HepG2 (cell line): Measurements from ENCODE around the gene CAMK2G. TPM values are rescaled to one million over a fixed set of nuclear protein-coding genes. Genes with fewer than 3 reads are reported as not detected.

ENCODE experiments used
- CREB1 ChIP-seq, 2 experiments: fragments of 450-650 bp in 1 of 2; IDR thresholded peaks; 2 replicates each; pipeline ENCODE4 v1.6.1; 2016 to 2017; ENCODE audit warnings: control low read depth in 1 of 2, mild to moderate bottlenecking in 1 of 2, missing compliant biosample characterization in 1 of 2, missing genetic modification characterization in 1 of 2
- DR1 ChIP-seq: sonication (generic); formaldehyde crosslinking; IDR thresholded peaks from 2 replicates; pipeline ENCODE4 v1.8.0; 2021; ENCODE audit warnings: mild to moderate bottlenecking, missing genetic modification reagents, inconsistent platforms
- FOSL2 ChIP-seq: sonication (generic); formaldehyde crosslinking; IDR thresholded peaks from 2 replicates; pipeline ENCODE4 v1.4.0; 2020; ENCODE audit warnings: missing genetic modification reagents
- MAFF ChIP-seq: IDR thresholded peaks from 2 replicates; pipeline ENCODE4 v1.6.1; 2011; ENCODE audit warnings: low read depth, low read length, improper control_type of control experiment
- NR2F6 ChIP-seq, 2 experiments: IDR thresholded peaks; 2 replicates each; pipeline ENCODE4 v1.6.1; 2016; ENCODE audit warnings: antibody characterized with exemption in 1 of 2, mild to moderate bottlenecking in 1 of 2
- U2AF1 ChIP-seq: fragments of 200-400 bp; formaldehyde crosslinking; optimal IDR thresholded peaks from 2 replicates; pipeline ENCODE3; 2017; ENCODE audit warnings: mild to moderate bottlenecking, low read depth, low read length
- ZFP36L2 ChIP-seq: sonication (generic); formaldehyde crosslinking; IDR thresholded peaks from 2 replicates; pipeline ENCODE4 v1.4.0; 2020; ENCODE audit warnings: missing genetic modification reagents
- ZFP37 ChIP-seq: sonication (generic); formaldehyde crosslinking; IDR thresholded peaks from 2 replicates; pipeline ENCODE4 v1.4.0; 2020; ENCODE audit warnings: missing genetic modification reagents, borderline replicate concordance
- ZNF207 ChIP-seq: fragments of 450-650 bp; IDR thresholded peaks from 2 replicates; pipeline ENCODE4 v1.6.1; 2016; ENCODE audit warnings: antibody characterized with exemption, borderline replicate concordance
- ZNF335 ChIP-seq: sonication (generic); formaldehyde crosslinking; IDR thresholded peaks from 2 replicates; pipeline ENCODE4 v1.4.0; 2020; ENCODE audit warnings: missing genetic modification reagents
- ZNF549 ChIP-seq: sonication (generic); formaldehyde crosslinking; IDR thresholded peaks from 2 replicates; pipeline ENCODE4 v1.5.0; 2020; ENCODE audit warnings: missing genetic modification reagents
- ZNF552 ChIP-seq: sonication (generic); formaldehyde crosslinking; IDR thresholded peaks from 2 replicates; pipeline ENCODE4 v1.9.0; 2022; ENCODE audit warnings: missing genetic modification reagents, mild to moderate bottlenecking, borderline replicate concordance
- ZNF567 ChIP-seq: sonication (generic); formaldehyde crosslinking; IDR thresholded peaks from 2 replicates; pipeline ENCODE4 v1.8.1; 2023; ENCODE audit warnings: mild to moderate bottlenecking, missing genetic modification reagents, borderline replicate concordance
- ZNF7 ChIP-seq: IDR thresholded peaks from 2 replicates; pipeline ENCODE4 v1.6.1; 2016; ENCODE audit warnings: missing biosample characterization, missing genetic modification reagents
- ZNF878 ChIP-seq: sonication (generic); formaldehyde crosslinking; IDR thresholded peaks from 2 replicates; pipeline ENCODE4 v1.8.1; 2023; ENCODE audit warnings: mild to moderate bottlenecking, missing genetic modification reagents, moderate library complexity
- polyA plus RNA-seq, 8 experiments: library from polyadenylated mRNA; depleted of rRNA in 3 of 8; stranded (reverse) in 7 of 8; unstranded in 1 of 8; fragments of >200 nt; fragmentation: Illumina TruSeq in 4 of 8; extraction: Trizol in 4 of 8; gene quantifications; 2 replicates each; pipeline versions ENCODE4 v1.2.1 to v1.2.3, GENCODE V29; 2011 to 2016; ENCODE audit warnings: low read depth in 4 of 8, missing spikeins in 1 of 8, mixed read lengths in 1 of 8; ENCODE audit not compliant: insufficient read depth in 1 of 8
- total RNA-seq, 5 experiments: library from RNA; depleted of rRNA; stranded (reverse); fragments of >200 nt; fragmentation: Illumina TruSeq; extraction: Trizol; gene quantifications; 2 replicates each; pipeline ENCODE4 v1.2.3, GENCODE V29; 2016; ENCODE audit warnings: low read depth in 1 of 5
- TF ChIP-seq, protein P1 (sequence below): sonication (generic); formaldehyde crosslinking; IDR thresholded peaks from 2 replicates; pipeline ENCODE4 v1.8.0; 2022; ENCODE audit warnings: mild to moderate bottlenecking, missing genetic modification reagents; ENCODE audit not compliant: insufficient replicate concordance
- TF ChIP-seq, protein P2 (sequence below): sonication (generic); formaldehyde crosslinking; IDR thresholded peaks from 2 replicates; pipeline ENCODE4 v1.9.0; 2021; ENCODE audit warnings: missing genetic modification reagents, mild to moderate bottlenecking, borderline replicate concordance
- TF ChIP-seq, protein P3 (sequence below): sonication (generic); formaldehyde crosslinking; IDR thresholded peaks from 2 replicates; pipeline ENCODE4 v1.5.1; 2020; ENCODE audit warnings: mild to moderate bottlenecking, moderate library complexity, missing genetic modification reagents
- TF ChIP-seq, protein P4 (sequence below): IDR thresholded peaks from 2 replicates; pipeline ENCODE4 v1.6.1; 2012; ENCODE audit warnings: low read depth, low read length, improper control_type of control experiment
- TF ChIP-seq, protein P5 (sequence below): sonication (generic); formaldehyde crosslinking; IDR thresholded peaks from 2 replicates; pipeline ENCODE4 v1.8.1; 2023; ENCODE audit warnings: mild to moderate bottlenecking, missing genetic modification reagents, borderline replicate concordance
- TF ChIP-seq, protein P6 (sequence below): IDR thresholded peaks from 2 replicates; pipeline ENCODE4 v1.6.1; 2016; ENCODE audit warnings: control low read depth

The CAMK2G gene
- total and polyA plus RNA-seq, 2 of the 13 experiments (the other 11 are each of a cell fraction or from before 2014, with no cell fraction given), result 15.9 to 18.8 TPM

DNA sequence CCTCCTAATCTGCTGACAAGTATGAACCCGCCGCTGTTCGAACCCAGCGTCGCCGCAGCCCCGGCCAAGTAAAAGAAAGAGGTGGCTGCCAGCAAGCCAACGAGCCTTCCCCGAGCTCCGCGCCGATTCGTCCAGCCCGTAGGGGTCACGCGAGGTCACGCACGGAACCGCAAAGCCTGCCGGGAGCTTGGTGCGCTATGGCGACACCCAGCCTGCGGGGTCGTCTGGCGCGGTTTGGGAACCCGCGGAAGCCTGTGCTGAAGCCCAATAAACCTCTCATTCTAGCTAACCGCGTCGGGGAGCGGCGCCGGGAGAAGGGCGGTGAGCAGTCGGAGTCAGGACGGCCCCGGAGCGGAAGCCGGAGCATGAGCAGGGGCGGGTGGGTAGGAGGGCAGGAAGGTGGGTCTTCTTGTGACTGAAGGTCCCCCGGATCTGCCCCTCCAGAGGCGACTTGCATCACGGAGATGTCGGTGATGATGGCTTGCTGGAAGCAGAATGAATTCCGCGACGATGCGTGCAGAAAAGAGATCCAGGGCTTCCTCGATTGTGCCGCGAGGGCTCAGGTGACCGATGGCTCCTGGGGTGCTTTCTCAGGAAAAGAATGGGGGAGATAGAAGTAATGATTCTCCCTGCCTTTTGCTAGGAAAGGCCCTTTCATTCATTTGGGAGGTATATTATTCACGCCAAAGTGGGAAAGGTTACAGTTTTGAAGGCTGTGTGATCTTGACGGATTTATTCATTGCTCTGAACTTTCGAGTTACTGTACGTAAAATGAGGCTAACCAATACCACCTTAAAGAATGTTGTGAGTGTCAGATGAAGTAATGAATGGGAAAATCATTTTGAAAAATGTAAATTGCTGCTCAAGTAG, 92.2 kb downstream of the CAMK2G start, which contains the start of gene CHCHD1 (continued):
- TF ChIP-seq ZNF335 (CRISPR knock-in tag), result peak; percentile 77; the same call in 1 of the 2 replicates
- no peak for TF ChIP-seq ZFP37
- TF ChIP-seq NR2F6 (IDR thresholded peaks at IDR 0.05), result peak; percentile 88
- TF ChIP-seq NR2F6 (CRISPR knock-in tag; IDR thresholded peaks at IDR 0.05), result peak; percentile 94
- TF ChIP-seq FOSL2 (CRISPR knock-in tag), result peak; percentile 40
- TF ChIP-seq CREB1 (IDR thresholded peaks at IDR 0.05), result no peak
- TF ChIP-seq CREB1 (CRISPR knock-in tag; IDR thresholded peaks at IDR 0.05), result peak; percentile 50; the same call in 1 of the 2 replicates
- TF ChIP-seq, protein P1, sequence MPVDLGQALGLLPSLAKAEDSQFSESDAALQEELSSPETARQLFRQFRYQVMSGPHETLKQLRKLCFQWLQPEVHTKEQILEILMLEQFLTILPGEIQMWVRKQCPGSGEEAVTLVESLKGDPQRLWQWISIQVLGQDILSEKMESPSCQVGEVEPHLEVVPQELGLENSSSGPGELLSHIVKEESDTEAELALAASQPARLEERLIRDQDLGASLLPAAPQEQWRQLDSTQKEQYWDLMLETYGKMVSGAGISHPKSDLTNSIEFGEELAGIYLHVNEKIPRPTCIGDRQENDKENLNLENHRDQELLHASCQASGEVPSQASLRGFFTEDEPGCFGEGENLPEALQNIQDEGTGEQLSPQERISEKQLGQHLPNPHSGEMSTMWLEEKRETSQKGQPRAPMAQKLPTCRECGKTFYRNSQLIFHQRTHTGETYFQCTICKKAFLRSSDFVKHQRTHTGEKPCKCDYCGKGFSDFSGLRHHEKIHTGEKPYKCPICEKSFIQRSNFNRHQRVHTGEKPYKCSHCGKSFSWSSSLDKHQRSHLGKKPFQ (CRISPR knock-in tag), result peak; percentile 59
- TF ChIP-seq ZFP36L2, result 0 out of 2 replicates have a peak, but pooled peaks have one; percentile 54
- TF ChIP-seq, protein P2, sequence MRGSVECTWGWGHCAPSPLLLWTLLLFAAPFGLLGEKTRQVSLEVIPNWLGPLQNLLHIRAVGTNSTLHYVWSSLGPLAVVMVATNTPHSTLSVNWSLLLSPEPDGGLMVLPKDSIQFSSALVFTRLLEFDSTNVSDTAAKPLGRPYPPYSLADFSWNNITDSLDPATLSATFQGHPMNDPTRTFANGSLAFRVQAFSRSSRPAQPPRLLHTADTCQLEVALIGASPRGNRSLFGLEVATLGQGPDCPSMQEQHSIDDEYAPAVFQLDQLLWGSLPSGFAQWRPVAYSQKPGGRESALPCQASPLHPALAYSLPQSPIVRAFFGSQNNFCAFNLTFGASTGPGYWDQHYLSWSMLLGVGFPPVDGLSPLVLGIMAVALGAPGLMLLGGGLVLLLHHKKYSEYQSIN (CRISPR knock-in tag), result no peak
- TF ChIP-seq ZNF878 (CRISPR knock-in tag), result no peak
- TF ChIP-seq, protein P3, sequence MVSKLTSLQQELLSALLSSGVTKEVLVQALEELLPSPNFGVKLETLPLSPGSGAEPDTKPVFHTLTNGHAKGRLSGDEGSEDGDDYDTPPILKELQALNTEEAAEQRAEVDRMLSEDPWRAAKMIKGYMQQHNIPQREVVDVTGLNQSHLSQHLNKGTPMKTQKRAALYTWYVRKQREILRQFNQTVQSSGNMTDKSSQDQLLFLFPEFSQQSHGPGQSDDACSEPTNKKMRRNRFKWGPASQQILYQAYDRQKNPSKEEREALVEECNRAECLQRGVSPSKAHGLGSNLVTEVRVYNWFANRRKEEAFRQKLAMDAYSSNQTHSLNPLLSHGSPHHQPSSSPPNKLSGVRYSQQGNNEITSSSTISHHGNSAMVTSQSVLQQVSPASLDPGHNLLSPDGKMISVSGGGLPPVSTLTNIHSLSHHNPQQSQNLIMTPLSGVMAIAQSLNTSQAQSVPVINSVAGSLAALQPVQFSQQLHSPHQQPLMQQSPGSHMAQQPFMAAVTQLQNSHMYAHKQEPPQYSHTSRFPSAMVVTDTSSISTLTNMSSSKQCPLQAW, result peak; percentile 81
- TF ChIP-seq ZNF567 (CRISPR knock-in tag), result no peak
- TF ChIP-seq ZNF7 (CRISPR knock-in tag), result no peak
- TF ChIP-seq U2AF1, result no peak
- no peak for TF ChIP-seq ZNF207
- TF ChIP-seq ZNF552 (CRISPR knock-in tag), result 0 out of 2 replicates have a peak, but pooled peaks have one; percentile 24
- TF ChIP-seq, protein P4, sequence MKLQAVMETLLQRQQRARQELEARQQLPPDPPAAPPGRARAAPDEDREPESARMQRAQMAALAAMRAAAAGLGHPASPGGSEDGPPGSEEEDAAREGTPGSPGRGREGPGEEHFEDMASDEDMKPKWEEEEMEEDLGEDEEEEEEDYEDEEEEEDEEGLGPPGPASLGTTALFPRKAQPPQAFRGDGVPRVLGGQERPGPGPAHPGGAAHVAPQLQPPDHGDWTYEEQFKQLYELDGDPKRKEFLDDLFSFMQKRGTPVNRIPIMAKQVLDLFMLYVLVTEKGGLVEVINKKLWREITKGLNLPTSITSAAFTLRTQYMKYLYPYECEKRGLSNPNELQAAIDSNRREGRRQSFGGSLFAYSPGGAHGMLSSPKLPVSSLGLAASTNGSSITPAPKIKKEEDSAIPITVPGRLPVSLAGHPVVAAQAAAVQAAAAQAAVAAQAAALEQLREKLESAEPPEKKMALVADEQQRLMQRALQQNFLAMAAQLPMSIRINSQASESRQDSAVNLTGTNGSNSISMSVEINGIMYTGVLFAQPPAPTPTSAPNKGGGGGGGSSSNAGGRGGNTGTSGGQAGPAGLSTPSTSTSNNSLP, result no peak
- no peak for TF ChIP-seq MAFF
- TF ChIP-seq, protein P5, sequence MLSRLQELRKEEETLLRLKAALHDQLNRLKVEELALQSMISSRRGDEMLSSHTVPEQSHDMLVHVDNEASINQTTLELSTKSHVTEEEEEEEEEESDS (CRISPR knock-in tag), result no peak
- TF ChIP-seq DR1 (CRISPR knock-in tag), result peak; percentile 34; the same call in 1 of the 2 replicates
- no peak for TF ChIP-seq ZNF549 (CRISPR knock-in tag)
- TF ChIP-seq, protein P6, sequence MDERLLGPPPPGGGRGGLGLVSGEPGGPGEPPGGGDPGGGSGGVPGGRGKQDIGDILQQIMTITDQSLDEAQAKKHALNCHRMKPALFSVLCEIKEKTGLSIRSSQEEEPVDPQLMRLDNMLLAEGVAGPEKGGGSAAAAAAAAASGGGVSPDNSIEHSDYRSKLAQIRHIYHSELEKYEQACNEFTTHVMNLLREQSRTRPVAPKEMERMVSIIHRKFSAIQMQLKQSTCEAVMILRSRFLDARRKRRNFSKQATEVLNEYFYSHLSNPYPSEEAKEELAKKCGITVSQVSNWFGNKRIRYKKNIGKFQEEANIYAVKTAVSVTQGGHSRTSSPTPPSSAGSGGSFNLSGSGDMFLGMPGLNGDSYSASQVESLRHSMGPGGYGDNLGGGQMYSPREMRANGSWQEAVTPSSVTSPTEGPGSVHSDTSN (CRISPR knock-in tag), result no peak
